HG02884 (cell line): ENCODE results near the gene DENND5A.
"Not testable (repeated sequence)": the region's sequence is repeated elsewhere in the genome, so short reads cannot be mapped to it uniquely, and the experiment has no call there.

ENCODE experiments used
- ATAC-seq: cut with Tn5 transposase; IDR thresholded peaks from one replicate; pipeline ENCODE4 v1.9.1; 2021; ENCODE audit warnings: mild to moderate bottlenecking, moderate library complexity; ENCODE audit not compliant: unreplicated experiment

DENND5A gene

GRCh38 chr11:9103542-9104276 lies 161.4 kb downstream of the DENND5A start:
- ATAC-seq: no peak

GRCh38 chr11:9099617-9100016 lies 165.5 kb downstream of the DENND5A start:
- no peak for ATAC-seq

- ATAC-seq: not testable (repeated sequence)
These were observed 166.7 kb downstream of the DENND5A start for GRCh38 chr11:9098455-9098854.

- not testable (repeated sequence) for ATAC-seq
These were observed 167.8 kb downstream of the DENND5A start for GRCh38 chr11:9097186-9097943.

GRCh38 chr11:9096427-9096826 lies 168.7 kb downstream of the DENND5A start:
- no peak for ATAC-seq

GRCh38 chr11:9095421-9095820 lies 169.7 kb downstream of the DENND5A start:
- no peak for ATAC-seq

- ATAC-seq: no peak
These were observed 170.7 kb downstream of the DENND5A start for GRCh38 chr11:9094420-9094819.

- no peak for ATAC-seq
These were observed 172.0 kb downstream of the DENND5A start for GRCh38 chr11:9092853-9093778.

GRCh38 chr11:9092072-9092471 lies 173.1 kb downstream of the DENND5A start:
- no peak for ATAC-seq

- no peak for ATAC-seq
These were observed 173.9 kb downstream of the DENND5A start, which contains the start of gene SCUBE2 for GRCh38 chr11:9091044-9091922. Gene SCUBE2 (minus strand): TSS chr11:9091599. CDS start chr11:9091528, 71 bp downstream.

- ATAC-seq: no peak
These were observed 174.6 kb downstream of the DENND5A start for GRCh38 chr11:9090488-9091043.

- no peak for ATAC-seq
These were observed 175.5 kb downstream of the DENND5A start for GRCh38 chr11:9089636-9090035.

- no peak for ATAC-seq
These were observed 176.1 kb downstream of the DENND5A start for GRCh38 chr11:9089061-9089460.
